ENCODE results near the gene PRR33. TPM values are rescaled to one million over a fixed set of nuclear protein-coding genes. Genes with fewer than 3 reads are reported as not detected.

PRR33 gene
- total and polyA plus RNA-seq, 2 donors (not counting 3 experiments of a cell fraction or from before 2014, with no cell fraction given), result not detected

- H3K27me3 ChIP-seq (ENCODE audit: control insufficient read depth in 2 of 2, insufficient read depth in 2 of 2, low read length in 2 of 2), result no peaks in the 10 kb centered on the region
- ChIA-PET CTCF (interaction anchor here (0.7 to 5.3 kb wide), 2 partner anchors 27 to 257 kb away, joined by 3 to 41 read pairs; no protein-coding TSS in a partner anchor), POLR2A (no interaction called here)
- H3K4me2 ChIP-seq (ENCODE audit: insufficient read depth, low read length), result no peak overlapping the region
- H3K79me2 ChIP-seq (ENCODE audit: control insufficient read depth, insufficient read depth, low read length), result no peaks in the 10 kb centered on the region
- BruUV-seq (replicated peaks), result no TSS peak
- H3K27ac ChIP-seq (ENCODE audit: insufficient read depth, low read depth, low read length), result no peak overlapping the region
- FAIRE-seq (no peak), DNase-seq (ENCODE audit: low read depth, low spot score) (no peak)
- H3K9me3 ChIP-seq (replicated peaks; ENCODE audit: control insufficient read depth, insufficient read depth, low read length), result no peaks in the 10 kb centered on the region
- dilution Hi-C loops (cut with MboI; ENCODE audit: extremely low pct_ligation_motif_present, low sequenced_read_pairs), result no loop called here
- intact Hi-C loops (cut with micrococcal nuclease), result loop anchor here (2.0 kb wide), 1 partner anchor 27 kb away; no protein-coding TSS in a partner anchor
- H3K36me3 ChIP-seq (ENCODE audit: control insufficient read depth in 2 of 2, extremely low read depth in 1 of 2, insufficient read depth in 2 of 2, low read length in 2 of 2), result no peaks in the 10 kb centered on the region
- no peaks in the 10 kb centered on the region for H3K9me1 ChIP-seq (replicated peaks; ENCODE audit: control insufficient read depth, extremely low read depth, insufficient read depth, low read length)
- no peak for TF ChIP-seq FOS (IDR thresholded peaks at IDR 0.05; ENCODE audit: borderline replicate concordance, insufficient read depth, low read length)
- no peak for TF ChIP-seq MYC (IDR thresholded peaks at IDR 0.05; ENCODE audit: low read depth, low read length)
- TF ChIP-seq EZH2 (IDR thresholded peaks at IDR 0.05; ENCODE audit: borderline replicate concordance, low read depth, low read length, severe bottlenecking), result no peak
- TF ChIP-seq POLR2A (IDR thresholded peaks at IDR 0.05; ENCODE audit: low read depth, low read length), result no peak
- TF ChIP-seq CTCF (IDR thresholded peaks at IDR 0.05; ENCODE audit: extremely low read depth in 1 of 2, insufficient read depth in 1 of 2, low read depth in 1 of 2, low read length in 2 of 2), result no peak
- no peak for TF ChIP-seq MAX (IDR thresholded peaks at IDR 0.05; ENCODE audit: insufficient read depth, insufficient read length)
- TF ChIP-seq JUN (IDR thresholded peaks at IDR 0.05; ENCODE audit: borderline replicate concordance, insufficient read depth, insufficient read length, low read depth), result no peak
- TF ChIP-seq GATA2 (IDR thresholded peaks at IDR 0.05; ENCODE audit: insufficient read depth, insufficient read length, low read depth, low read length), result no peak
- no peak for TF ChIP-seq POLR2AphosphoS5 (IDR thresholded peaks at IDR 0.05; ENCODE audit: insufficient read depth, low read depth, low read length)
- H3K9ac ChIP-seq (replicated peaks; ENCODE audit: extremely low read depth, insufficient read depth, low read length), result no peak overlapping the region
- no peak overlapping the region for H3K4me3 ChIP-seq (replicated peaks in 1 of 3; ENCODE audit: insufficient read depth in 1 of 3, low read depth in 1 of 3, low read length in 3 of 3)
- peaks cover 33% of the 10 kb centered on the region for H3K4me1 ChIP-seq (ENCODE audit: control insufficient read depth, extremely low read depth, insufficient read depth, low read length)
- no peaks in the 10 kb centered on the region for H4K20me1 ChIP-seq (replicated peaks; ENCODE audit: control insufficient read depth, extremely low read depth, insufficient read depth, low read length)
- no peak overlapping the region for H2AFZ ChIP-seq (ENCODE audit: low read depth, low read length)
Measured at GRCh38 chr11:1909524-1909923, 17.8 kb upstream of the PRR33 start.
